Breast epithelium (tissue), 3 donors: ENCODE data around the gene TSEN34.

Experiments used
- CTCF ChIP-seq, 3 donors: fragments of 450-650 bp; IDR thresholded peaks; one replicate each; pipeline ENCODE4 v1.5.1; 2016 to 2017; ENCODE audit warnings: antibody characterized with exemption in 3 of 3, mild to moderate bottlenecking in 3 of 3, moderate library complexity in 3 of 3
- POLR2A ChIP-seq: fragments of 450-650 bp; IDR thresholded peaks from one replicate; pipeline ENCODE4 v1.6.1; 2016; ENCODE audit warnings: antibody characterized with exemption, mild to moderate bottlenecking, moderate library complexity
- POLR2AphosphoS5 ChIP-seq, 3 donors: sonication (generic); formaldehyde crosslinking; IDR thresholded peaks; one replicate each; pipeline ENCODE4 v1.6.1; 2017; ENCODE audit warnings: antibody characterized with exemption in 3 of 3

- TF ChIP-seq CTCF (IDR thresholded peaks at IDR 0.05) (no peak), POLR2A (no peak), POLR2AphosphoS5 (IDR thresholded peaks at IDR 0.05) (peak in 1 of 3 donors; percentile 5)
Measured at GRCh38 chr19:54209058-54209810, 18.1 kb downstream of the TSEN34 start.
